NCI-H2029 (cell line): Measurements from ENCODE around the gene TNXB.
"Not testable (repeated sequence)": the region's sequence is repeated elsewhere in the genome, so short reads cannot be mapped to it uniquely, and the experiment has no call there.

Experiments
- DNase-seq: peaks from one replicate; lab custom pipeline; 2025; lab: John Stamatoyannopoulos, UW

Gene TNXB

DNA sequence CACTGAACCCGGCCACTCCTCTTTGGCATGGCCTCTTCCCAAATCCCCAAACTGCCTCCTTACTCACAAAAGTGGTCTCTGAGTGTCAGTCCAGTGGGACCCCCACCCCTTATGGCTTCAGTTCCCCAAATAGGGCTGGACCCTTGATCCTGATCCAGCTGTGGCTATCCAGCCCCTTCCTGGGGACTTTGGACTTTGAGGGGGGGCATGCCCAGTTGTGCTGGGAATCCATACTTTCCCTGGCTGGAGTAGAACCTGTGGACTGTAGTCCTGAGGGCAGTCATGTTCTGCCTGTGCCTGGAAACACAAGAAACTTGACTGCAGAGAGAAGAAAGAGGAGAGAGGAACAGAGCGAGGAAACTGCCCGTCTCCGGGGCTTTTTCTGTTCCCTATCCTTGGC is 104.7 kb downstream of the TNXB start:
- not testable (repeated sequence) for DNase-seq

DNA sequence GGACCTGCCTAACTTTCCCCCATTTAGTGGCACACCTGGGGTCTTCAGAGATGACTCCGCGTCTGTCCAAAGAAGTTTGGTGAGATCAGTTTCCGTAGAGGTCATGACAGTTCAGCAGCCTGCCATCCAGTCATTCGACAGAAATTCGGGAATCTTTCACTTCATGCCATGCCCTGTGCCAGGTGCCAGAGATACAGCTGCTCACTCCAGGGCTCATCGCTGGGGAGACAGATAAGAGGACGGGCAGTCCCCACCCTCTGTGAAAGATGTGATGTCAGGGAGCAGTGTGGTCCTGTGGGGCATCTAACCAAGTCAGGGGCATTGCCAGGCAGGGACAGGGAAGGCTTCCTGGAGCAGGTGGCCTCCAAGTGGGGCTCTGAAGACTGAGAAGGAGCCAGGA is 105.8 kb downstream of the TNXB start:
- DNase-seq = not testable (repeated sequence)

DNA sequence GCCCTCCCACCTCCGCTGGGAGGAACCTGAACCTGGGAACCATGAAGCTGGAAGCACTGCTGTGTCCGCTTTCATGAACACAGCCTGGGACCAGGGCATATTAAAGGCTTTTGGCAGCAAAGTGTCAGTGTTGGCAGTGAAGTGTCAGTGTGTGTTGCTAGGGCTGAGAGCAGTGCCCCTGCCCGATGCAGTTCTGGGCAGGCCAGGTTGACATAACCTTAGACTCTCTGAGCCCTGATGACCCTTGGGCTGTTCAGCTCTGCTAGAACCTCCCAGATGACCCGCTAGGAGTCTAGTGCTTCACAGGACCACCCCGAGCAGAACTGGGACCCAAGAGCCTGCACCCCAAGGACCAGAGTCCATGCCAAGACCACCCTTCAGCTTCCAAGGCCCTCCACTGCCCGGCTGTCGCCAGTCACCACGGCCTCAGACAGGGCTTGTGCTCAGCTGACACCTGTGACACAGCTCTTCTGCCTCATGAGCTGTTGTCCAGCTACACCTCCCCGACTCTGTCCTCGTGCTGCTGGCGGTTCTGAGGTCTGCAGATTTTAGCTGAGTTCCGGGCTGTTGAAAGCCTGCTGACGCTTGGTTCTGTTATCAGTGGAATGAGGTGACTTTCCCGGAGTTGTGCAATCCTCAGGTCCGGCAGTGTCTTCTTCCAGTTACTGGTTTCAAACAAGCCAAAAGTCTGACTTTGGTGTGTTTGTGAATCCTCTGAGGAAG is 106.4 kb downstream of the TNXB start:
- not testable (repeated sequence) for DNase-seq

DNA sequence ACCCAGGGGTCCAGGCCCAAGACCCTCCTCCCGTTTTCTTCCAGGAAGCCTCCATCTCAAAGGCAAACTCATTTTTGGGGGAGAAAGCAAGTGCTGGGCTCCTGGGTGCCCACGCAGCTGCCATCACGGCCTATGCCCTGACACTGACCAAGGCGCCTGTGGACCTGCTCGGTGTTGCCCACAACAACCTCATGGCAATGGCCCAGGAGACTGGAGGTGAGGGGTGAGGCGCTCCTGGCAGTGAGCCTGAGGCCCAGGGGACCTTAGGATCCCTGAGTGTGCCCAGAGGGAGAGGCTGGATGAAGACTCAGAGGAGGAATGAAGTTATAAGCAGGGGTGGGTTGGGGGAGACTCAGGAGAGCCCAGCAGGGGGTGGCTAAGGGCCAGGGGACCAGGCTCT is 112.8 kb downstream of the TNXB start:
- not testable (repeated sequence) for DNase-seq

DNA sequence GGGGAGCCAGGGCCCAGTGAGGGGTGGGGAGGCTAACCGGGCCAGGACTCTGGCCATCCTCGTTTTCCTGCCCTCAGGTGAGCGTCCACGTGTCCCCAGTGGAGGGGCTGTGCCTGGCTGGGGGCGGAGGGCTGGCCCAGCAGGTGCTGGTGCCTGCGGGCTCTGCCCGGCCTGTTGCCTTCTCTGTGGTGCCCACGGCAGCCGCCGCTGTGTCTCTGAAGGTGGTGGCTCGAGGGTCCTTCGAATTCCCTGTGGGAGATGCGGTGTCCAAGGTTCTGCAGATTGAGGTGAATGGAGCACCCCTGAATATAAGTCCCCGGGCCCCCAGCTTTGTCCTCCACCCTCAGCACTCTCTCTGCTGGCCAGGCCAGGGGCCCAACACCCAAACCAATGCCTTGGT is 114.7 kb downstream of the TNXB start:
- not testable (repeated sequence) for DNase-seq
